GM19099 (cell line): ENCODE results near the gene TLE6.

Experiments
- POLR2A ChIP-seq: IDR thresholded peaks from 3 replicates; pipeline ENCODE4 v1.6.1; 2011; ENCODE audit warnings: low read depth; ENCODE audit not compliant: insufficient read length; ENCODE audit errors: extremely low read depth

The TLE6 gene

DNA sequence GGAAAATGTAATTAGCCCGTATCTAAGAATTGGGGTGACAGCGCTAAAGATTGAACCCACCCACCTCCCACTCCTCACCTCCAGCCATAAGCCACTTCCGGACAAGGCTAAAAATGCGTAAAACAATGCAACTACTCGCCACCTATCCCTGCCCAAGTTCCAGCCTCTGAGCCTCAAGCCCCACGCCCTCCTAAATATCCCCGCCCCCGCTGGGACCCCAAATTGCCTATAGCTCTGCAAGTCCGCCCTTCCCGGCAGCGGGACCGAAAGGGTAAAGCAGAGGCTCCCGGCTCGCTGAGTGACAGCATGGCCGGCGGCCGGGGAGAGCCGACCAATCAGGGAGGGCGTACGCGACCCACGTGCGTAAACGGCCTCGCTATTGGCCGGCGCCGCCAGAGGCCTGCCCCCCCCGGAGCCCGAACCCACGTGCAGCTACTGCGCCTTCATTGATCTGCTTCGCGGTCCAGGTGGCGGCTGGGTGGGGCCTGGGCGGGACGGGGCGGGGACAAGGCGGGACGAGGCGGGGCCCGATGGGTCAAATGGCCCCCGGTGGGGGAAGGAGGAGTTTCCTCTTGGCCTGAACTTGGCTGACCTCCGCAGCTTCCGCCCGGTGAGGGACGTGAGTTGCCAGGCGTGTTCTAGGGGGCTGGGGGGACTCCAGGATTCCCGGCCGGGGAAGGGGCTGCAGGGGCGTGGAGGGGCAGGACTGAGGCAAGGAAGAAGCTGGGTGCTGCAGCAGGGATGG is at the start of gene TLE6:
TLE6 (plus strand) TSS at position 564 of the 745 bp plus-strand sequence. CDS start 670 bp downstream, outside the sequence.
- TF ChIP-seq POLR2A, result peak; percentile 73

DNA sequence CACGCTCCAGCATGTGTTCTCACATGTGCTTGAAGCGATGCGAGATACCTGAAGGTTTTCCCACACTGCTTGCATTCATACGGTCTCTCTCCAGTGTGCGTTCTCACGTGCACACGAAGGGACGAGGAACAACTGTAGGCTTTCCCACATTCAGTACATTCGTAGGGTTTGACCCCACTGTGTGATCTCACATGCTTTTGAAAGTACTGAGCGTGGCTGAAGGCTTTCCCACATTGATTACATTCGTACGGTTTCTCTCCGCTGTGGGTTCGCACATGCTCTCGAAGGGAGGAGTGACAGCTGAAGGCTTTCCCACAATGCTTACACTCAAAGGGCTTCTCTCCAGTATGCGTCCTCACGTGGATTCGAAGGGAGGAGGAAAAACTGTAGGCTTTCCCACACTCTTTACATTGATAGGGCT is 43.9 kb upstream of the TLE6 start:
- TF ChIP-seq POLR2A, result no peak

DNA sequence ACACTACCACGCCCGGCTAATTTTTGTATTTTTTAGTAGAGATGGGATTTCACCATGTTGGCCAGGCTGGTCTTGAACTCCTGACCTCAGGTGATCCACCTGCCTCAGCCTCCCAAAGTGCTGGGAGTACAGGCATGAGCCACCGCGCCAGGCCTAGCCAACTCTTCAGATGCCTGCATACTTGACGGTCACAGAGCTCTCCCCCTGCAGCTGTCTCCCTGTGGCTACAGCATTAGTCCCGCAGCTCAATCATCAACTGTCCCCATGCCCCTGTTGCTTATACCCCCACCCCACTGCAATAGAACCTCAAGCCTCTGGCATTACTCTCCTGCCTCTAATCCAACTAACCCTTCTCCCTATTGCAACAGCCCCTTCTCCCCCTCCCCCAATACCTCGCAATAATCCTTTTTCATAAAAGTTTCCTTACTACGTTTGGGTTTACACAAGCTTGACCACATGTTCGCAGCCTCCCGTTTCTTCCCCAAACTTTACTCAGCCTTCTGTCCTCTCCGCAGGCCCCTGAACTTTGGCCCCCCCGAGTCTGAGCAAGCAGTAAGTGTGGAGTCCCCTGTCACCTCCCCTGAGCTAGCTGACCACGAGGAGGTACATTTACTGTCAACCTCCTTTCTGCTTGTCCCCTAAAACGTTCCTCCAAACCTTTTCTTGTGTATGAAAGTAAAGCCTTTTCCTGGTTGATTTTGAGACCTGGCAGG is 34.3 kb upstream of the TLE6 start:
- TF ChIP-seq POLR2A, result no peak

DNA sequence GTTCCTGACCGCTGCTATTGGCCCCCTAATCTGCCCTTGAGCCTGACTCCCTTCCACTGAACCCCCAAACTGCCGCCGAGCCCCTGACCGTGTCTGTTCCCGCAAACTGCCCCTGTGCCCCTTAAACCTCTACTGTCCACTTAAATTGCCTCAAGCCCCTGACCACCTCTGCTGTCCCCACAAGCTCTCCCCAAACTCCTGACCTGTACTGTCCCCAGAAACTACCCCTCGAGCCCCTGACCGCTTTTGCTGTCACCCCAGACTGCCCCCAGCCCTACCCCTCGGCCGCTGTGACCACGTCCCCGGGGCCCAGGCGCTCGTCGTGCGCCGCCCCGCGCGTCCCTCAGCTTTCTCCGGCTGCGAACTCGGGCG is 33.0 kb upstream of the TLE6 start:
- TF ChIP-seq POLR2A, result no peak

DNA sequence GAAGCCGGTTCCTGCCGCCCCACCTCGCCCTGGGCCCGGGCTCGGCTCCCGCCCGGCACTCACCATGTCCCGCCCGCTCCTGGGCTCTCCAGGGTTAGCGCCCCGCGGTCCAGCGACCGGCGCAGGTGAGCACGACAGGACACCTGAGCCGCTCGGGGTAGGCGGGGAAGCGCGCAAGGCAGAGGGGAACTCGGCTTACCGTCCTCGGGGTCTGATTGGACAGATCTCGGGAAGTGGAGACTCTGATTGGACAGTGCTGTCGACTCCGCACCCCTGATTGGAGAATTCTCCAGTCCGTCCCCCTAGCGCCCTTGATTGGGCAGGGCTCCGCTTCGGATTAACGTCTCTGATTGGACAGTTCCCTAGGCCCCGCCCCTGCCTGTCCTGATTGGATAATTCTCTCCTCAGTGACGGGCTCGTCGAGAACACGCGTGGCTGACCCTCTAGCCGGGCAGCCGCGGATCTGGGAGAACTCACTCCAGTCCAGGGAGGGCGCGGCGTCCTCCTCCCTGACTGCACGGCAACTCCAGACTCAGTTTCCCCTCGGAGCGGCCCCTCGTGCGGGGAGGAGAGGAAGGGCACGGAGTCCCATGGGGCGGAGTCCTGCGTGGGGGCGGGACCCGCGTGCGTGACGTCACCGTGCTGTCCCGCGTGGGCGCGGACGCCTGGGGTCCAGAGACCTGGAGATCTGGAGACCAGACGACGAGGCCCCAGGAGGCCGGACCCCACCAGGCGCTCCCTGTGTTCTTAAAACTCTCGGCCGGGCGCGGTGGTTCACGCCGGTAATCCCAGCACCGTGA is 32.4 kb upstream of the TLE6 start, which contains the start of gene ZNF77:
ZNF77 (minus strand) TSS at position 197 of the 800 bp plus-strand sequence; CDS start at position 66, 131 bp downstream.
- TF ChIP-seq POLR2A, result peak; percentile 71

DNA sequence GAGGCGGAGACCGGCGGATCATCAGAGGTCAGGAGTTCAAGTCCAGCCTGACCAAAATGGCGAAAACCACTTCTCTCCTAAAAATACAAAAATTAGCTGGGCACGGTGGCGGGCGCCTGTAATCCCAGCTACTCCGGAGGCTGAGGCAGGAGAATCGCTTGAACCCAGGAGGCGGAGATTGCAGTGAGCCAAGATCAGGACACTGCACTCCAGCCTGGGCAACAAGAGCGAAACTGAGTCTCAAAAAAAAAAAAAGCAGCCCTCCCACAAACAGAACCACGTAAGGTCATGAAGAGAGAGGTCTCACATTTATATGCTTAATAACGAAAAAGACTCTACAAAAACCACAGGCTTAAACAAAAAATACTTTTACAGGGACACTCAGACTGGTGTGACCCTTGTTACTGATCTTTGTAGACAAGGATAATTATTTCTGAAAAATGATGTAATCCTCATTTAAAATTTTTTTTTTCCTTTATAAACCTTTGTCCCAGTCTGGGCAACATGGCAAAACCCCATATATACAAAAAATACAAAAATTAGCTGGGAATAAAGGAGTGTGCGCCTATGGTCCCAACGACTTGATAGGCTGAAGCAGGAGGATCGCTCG is 31.7 kb upstream of the TLE6 start:
- no peak for TF ChIP-seq POLR2A

DNA sequence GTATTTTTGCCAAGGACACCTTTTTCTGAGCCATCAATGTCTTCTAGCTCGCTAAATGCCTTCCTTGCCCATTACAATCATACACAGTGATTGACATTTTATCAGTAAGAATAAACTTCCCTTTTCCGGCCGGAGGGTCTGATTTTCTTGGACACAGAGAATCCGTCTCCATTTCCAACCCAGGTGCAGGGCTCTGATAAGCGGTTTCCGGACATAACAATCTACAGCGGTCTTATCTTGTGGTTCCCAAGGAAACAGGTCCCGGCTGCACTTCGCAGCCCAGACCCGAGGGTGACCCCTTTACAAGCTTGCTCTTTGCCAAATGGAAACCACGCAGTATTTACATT is 27.5 kb upstream of the TLE6 start:
- TF ChIP-seq POLR2A, result no peak

DNA sequence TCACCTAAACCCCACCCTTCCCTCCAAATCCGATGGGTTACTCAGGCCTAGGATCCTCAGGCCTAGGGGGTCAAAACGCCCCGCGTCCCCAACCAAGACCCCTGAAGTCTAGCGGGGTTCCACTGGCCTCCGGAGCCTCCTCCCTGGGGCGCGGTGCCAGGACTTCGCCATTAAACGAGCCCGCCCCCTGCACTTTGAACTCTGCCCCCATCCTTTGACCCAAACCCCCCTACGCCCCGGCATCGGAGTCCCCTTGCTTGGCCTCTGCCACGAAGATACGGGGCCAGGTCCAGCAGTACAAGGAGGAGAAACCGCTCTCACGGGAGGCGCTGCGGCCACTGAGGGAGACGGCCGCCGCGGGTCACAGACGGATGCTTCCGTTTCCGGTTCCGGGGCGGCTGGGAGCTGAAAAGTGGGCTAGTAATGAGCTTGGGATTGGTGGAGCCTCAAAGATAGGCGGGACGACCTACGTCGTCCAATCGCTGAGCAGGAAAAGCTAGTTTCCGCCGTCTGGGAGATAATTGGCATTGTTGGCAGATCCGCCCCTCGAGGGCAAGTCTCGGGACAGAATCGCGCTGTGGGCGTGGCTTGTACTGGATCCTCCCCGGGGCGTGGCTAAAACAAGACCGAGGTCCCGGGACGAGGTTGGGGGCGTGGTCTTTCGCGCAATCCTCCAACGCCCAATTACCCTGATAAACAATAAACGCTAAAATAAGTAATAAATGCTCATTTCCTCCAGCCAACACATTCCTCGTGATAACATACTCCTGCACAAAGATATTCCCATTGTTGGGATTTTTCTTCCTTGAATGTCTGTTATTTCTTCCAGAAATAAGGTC is 26.9 kb upstream of the TLE6 start:
- TF ChIP-seq POLR2A, result peak; percentile 94

DNA sequence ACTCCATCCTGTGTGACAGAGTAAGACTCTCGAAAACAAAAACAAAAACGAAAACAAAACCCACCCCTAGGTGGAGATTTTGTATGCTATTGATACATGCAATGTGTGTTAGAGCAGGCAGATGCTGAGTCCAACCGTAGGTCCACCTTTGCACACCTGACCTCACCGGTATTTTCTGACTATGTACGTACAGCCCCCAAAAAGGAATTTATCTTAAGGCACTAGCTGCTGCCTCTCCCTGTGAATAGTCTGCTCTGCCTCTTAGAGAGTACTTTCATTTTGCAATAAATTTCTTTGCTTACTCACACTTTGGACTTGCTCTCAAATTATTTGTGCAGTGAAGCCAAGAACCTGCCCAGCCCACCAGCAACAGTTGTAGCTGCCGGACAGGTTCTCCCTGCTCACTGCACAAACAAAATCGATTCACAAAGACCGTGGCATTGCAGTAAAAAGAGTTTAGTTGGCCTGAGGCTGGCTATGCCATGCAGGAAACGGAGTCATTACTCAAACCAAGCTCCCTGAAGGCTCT is 24.3 kb upstream of the TLE6 start:
- no peak for TF ChIP-seq POLR2A

DNA sequence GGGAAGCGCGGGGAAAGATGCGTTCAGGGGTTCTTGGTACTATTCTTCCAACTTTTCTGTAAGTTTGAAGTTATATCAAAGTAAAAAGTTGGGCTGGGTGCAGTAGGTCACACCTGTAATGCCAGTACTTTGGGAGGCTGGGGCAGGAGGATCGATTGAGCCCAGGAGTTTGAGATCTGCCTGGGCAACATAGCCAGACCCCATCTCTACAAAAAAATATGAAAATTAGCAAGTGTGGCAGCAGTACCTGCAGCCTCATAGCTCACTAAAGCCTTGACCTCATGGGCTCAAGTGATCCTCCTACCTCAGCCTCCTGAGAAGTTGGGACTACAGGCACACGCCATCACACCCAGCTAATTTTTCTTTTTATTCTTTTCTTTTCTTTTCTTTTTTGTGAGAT is 20.2 kb upstream of the TLE6 start:
- TF ChIP-seq POLR2A, result no peak

DNA sequence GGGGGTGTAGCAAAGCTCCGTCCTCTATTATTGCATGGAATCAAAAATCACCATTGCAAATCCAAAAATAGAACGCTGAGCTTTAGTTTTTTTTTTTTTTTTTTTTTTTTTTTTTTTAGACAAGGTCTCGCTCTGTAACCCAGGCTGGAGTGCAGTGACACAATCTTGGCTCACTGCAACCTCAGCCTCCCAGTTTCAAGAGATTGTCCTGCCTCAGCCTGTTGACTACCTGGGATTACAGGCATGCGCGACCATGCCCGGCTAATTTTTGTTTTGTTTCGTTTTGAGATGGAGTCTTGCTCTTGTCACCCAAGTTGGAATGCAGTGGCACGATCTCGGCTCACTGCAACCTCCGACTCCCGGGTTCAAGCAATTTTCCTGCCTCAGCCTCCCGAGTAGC is 17.2 kb upstream of the TLE6 start:
- no peak for TF ChIP-seq POLR2A

DNA sequence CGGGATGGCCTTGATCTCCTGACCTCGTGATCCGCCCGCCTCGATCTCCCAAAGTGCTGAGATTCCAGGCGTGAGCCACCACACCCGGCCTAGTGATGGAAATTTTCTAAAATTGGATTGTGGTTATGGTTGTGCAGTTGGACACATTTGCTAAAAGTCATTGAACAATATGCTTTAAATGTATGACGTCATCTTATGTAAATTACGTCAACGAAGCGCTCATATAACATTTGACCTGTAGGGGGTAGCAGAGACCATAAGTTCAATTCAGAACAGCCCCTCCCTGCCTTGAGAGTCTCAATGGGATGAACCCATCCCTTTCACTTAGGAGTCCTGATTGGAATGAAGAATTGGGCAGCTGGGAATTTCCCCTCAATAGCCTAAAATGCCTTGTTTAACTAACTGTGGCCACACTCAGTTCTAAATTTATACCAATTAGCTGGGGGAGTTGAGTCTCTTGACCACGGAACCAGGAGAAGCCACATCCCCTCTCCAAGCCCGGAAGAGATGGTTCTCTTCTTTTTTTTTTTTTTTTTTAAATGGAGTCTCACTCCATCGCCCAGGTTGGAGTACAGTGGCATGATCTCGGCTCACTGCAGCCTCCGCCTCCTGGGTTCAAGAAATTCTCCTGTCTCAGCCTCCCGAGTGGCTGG is 15.2 kb upstream of the TLE6 start:
- no peak for TF ChIP-seq POLR2A

DNA sequence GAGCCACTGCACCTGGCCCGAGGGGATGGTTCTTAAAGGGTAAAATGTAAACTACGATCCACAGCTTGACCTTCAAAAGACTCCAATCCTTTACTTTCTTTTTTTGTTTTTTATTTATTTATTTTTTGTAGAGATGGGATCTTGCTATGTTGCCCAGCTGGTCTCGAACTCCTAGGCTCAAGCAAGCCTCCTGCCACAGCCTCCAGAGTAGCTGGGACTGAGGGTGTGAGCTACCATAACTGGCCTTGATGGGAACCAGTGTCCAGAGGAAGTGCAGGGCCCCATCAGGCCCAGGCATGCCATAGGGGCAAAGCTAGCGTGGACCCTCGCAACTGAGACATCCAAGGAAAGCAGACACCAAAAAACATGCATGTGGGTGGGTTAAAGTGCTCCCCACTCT is 14.2 kb upstream of the TLE6 start:
- no peak for TF ChIP-seq POLR2A
